ENCODE measurements around the gene DNAJC17.

DNA sequence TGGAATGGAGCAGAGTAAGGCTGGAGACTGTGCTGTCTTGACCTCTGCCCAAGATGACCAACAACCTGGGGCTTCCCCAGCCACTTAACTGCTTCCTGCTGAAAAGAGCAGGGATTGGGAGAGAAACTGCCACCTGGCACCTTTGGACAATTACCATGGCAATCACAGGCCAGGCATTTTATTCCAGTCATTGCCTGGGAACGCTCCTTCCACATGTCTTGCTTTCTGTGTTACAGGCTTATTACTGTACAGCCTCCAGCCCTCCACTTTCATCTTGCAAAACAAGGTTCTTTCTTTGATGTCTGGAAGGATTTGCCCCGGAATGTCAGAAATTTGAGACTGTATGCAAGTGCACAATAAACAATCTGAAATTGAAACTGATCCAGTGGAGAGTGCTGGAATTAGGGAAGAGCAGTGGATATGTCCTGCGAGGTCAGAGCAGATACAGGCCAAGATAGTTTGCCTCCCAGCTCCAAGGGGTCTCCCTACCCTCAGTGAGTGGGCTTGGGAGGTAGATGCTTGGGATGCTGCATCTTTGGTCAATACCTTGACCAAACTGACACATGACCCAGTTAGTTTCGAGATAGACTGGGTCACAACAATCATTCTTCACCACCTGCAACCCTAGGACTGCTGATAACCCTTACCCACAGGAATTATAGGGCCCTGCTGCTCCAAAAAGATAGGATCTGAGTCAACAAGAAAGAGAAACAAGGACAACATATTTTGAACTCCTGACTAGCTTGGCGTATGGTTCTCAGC, 18.6 kb upstream of the DNAJC17 start:
- TF ChIP-seq, protein P1, sequence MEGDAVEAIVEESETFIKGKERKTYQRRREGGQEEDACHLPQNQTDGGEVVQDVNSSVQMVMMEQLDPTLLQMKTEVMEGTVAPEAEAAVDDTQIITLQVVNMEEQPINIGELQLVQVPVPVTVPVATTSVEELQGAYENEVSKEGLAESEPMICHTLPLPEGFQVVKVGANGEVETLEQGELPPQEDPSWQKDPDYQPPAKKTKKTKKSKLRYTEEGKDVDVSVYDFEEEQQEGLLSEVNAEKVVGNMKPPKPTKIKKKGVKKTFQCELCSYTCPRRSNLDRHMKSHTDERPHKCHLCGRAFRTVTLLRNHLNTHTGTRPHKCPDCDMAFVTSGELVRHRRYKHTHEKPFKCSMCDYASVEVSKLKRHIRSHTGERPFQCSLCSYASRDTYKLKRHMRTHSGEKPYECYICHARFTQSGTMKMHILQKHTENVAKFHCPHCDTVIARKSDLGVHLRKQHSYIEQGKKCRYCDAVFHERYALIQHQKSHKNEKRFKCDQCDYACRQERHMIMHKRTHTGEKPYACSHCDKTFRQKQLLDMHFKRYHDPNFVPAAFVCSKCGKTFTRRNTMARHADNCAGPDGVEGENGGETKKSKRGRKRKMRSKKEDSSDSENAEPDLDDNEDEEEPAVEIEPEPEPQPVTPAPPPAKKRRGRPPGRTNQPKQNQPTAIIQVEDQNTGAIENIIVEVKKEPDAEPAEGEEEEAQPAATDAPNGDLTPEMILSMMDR (IDR thresholded peaks at IDR 0.05; ENCODE audit: poor library complexity, severe bottlenecking): no peak
- no peak for TF ChIP-seq TAF1 (IDR thresholded peaks at IDR 0.05; ENCODE audit: low read depth)
- TF ChIP-seq EZH2 (IDR thresholded peaks at IDR 0.05; ENCODE audit: borderline replicate concordance, insufficient read depth, low read length, poor library complexity, severe bottlenecking): no peak

All from neural cell (in vitro differentiated cells).